HG03432 (cell line): ENCODE measurements around the gene STC2.
"Not testable (repeated sequence)": the region's sequence is repeated elsewhere in the genome, so short reads cannot be mapped to it uniquely, and the experiment has no call there.

ENCODE experiments used
- ATAC-seq: cut with Tn5 transposase; IDR thresholded peaks from one replicate; pipeline ENCODE4 v1.9.1; 2021; ENCODE audit warnings: mild to moderate bottlenecking, moderate library complexity; ENCODE audit not compliant: unreplicated experiment

Gene STC2, protein sequence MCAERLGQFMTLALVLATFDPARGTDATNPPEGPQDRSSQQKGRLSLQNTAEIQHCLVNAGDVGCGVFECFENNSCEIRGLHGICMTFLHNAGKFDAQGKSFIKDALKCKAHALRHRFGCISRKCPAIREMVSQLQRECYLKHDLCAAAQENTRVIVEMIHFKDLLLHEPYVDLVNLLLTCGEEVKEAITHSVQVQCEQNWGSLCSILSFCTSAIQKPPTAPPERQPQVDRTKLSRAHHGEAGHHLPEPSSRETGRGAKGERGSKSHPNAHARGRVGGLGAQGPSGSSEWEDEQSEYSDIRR

DNA sequence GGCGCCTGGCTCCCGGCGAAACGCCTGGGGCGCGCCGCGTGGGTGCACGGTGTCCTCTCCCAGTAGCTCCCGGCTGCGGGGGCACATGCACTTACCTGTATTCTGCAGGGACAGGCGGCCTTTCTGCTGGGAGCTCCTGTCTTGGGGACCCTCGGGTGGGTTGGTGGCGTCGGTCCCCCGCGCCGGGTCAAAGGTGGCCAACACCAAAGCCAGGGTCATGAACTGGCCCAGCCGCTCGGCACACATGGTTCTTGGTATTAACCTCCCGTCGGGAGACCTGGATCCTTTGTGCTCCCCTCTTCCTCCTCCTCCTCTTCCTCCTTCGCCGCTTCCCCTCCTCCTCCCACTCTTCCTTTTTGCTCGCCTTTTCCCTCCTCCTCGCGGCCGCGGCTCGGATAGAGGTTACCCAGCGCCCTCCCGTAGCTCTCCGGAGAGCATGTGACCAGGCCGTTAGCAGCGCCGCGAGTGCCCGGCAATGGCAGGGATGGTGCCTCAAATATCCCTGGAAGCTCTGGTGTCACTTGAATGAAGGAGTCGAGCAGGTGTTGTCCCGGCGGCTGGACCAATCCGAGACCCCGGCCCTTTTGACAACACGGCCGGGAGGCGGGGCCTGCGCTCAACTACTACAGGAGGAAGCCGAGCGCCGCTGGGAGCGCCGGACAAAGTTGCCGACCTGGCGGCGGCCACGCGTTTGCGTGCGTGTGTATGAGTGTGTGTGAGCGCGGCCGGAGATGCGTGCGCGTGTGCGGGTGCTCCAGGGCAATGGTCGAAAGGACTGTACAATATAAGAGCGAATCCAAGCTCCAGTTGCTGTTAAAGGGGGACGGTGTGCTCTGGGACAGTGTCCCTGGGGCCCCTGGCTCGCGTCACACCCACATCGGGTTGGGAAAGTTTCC lies at the start of gene STC2:
STC2 (minus strand) TSS at position 467 of the 896 bp plus-strand sequence; CDS start at position 246, 221 bp downstream.
- peak; percentile 61 for ATAC-seq

DNA sequence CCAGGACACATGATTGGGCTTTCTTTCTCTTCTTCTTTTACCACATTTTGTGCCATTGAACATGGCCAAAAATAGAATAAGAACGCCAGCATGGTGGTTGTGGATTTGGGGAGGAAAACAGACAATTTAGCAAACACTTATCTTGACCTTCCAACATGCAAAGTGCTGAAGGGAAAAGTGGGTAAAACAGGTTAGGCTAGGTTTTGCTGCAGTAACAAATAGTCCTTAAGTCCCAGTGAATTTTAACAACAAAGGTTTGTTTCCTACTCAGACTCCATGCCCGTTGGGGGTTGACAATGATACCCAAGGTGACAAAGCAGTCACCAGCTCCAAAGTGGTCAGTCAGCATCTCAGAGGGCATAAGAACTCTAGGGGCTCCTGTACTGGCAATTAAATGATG lies 43.2 kb upstream of the STC2 start:
- ATAC-seq = no peak

DNA sequence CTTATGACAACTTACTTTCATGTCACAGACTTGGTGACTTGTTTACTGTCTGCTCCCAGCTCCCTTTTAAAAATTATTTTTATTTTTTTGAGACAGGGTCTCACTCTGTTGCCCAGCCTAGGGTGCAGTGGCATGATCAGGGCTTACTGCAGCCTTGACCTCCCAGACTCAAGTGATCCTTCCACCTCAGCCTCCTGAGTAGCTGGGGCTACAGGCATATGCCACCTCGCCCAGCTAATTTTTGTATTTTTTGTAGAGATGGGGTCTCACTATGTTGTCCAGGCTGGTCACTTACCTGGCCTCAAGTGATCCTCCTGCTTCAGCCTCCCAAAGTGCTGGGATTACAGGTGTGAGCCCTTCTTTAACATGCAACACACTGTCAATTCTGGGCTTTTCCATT lies 35.2 kb upstream of the STC2 start:
- not testable (repeated sequence) for ATAC-seq

DNA sequence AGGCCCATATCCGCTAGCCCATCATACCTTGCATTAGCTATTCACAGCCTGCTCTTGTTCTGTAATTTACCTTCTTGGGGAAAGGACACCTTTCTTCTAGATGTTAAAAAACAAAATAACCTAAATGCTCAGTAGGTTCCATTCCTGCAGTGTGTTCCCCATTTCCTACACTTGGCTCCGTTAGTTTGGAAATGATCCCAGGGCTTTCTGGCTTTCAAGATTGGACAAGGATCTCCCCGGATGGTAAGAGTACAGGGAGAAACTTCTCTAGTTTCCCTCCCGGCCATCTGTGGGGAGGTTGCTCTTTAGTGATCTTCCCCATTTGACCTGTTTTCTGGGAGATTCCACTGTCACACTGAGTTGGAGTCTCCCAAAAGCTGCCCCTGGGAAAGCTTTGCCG lies 27.3 kb upstream of the STC2 start:
- ATAC-seq = no peak

DNA sequence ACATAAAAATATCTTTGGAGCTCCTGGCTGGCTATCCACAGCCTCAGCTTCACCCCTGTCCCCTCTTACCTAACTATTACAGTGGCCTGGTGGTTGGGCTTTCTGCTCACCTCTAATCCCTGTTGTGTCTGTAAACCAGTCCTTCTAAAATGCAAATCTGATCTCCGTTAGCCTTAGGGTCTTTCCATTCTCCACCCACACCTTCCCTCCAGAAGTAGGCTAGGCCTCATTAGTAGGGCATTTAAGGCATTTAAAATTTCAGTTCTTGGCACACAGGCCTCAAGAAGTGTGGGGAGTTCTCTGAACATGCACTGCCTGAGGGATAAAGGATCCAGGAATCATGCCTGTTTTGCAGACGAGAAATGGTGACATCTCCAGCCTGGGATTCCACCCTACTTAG lies 26.4 kb upstream of the STC2 start:
- ATAC-seq = no peak

DNA sequence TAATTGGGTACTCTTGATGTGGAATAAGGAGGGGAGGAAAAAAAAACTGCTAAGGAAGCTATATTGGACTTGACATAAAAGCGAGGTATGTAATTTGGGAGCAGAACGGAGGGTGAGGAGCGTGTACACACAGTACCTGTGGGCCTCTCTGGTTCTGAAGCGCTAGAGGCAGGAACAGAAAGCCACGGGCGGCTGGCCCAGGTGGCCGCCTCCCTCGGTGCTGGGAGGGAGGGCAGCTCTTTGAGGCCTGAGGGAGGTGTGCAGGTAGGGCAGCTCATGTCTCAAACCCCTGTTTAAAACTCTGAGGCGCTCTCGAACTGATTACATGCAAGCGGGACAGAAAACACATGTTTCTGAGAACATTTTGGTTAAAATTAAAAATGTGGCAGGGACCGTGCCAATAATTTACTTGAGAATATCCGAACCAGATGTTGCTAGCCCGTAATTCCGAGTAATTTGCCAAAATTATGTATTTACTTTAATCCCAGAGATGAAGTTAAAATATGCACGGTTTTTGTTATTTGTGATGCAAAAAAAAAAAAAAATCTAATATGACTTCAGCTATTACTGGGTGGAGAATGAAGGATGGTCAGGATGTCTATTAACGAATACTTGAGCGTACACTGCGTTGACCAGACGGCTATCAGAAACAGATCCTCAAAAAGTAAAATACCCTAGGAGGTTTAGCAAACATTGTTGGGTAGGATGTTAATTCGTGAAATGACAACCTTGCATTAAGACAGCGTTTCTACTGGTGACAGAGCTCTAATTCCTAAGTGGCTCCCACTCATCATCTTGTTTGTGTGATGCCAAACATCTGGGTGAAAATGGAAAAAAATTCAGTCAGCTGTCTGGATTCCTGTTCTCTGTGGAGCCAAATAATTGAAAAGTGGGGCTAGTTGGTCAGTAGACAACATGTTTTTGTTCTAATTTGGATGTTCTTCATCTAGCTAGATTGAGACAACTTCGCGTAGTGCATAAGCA lies 24.4 kb upstream of the STC2 start:
- ATAC-seq = no peak

DNA sequence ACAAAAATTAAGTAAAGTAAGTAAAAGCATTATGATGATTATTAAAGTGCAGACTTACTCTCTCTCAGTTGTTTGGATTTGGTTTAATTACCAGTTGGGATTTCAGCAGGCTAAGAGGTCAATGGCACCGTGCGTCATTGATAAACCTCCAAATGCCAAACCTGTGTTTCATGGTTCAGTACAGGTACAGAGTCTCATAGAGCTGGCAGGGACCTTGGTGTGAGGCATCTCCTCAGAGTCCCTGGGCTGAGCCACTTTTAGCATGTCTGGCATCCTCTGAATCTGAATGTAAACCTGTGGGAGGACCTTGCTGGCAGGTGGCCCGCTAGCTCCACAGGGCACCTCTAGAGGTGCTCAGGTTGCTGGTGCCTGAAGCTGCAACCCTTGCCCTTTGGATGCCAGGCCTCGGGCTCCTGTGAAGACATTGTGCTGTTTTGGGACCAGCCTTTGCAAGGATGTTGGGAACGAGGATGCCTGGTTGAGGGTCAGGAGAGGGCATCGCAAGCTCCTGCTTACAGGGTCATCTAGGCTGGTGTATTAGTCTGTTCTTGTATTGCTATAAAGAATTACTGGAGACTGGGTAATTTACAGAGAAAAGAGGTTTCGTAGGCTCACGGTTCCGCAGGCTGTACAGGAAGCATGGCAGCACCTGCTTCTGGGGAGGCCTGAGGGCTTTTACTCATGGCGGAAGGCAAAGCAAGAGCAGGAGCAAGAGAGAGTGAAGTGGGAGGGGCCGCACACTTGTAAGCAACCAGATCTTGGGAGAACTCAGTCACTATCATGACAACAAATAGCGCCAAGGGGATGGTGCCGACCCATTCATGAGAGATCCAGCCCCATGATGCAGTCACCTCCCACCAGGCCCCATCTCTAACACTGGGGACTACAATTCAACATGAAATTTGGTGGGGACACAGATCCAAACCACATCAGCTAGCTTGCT lies 14.9 kb upstream of the STC2 start:
- no peak for ATAC-seq

DNA sequence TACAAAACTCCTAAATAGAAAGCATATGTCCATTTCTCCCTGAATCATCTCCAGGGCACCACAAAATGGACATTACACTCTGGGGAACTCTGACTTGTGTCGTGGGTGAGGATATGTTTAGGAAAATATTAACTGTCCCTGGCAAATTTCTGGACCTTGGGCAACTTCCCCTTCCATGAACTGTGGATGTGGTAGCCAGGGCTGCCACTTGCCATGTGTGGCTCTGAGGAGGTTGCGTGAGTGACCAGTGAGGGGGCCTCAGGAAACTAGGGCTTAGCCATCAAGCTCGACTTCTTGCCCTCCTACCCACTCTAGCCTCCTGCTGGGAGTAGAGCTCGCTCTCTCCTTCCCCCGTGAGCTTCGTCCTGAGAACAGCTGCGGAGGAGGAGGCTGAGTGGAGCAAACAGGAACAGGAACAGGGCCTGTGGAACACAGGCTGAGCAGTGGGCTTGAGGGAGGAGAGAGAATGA lies 13.8 kb upstream of the STC2 start:
- ATAC-seq = no peak

DNA sequence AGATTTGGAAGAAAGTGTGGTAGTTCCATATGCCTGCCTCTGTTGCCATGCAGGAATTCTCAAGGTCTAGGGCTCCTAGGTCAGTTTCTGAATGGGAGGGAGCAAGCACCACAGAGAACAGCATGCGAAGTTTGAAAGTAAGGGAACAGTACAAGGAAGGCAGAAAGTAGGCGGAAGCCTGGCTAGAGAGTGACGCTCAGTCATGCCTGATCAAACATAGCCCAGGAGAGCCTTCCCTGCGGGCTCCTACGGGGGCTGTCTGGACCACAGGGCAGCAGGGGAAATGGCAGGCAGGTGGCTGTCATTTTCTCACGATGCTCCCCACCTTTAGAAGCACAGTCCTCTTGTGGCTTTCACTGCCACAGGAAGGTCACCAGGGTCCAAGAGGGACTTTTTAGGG lies 12.8 kb upstream of the STC2 start:
- no peak for ATAC-seq

DNA sequence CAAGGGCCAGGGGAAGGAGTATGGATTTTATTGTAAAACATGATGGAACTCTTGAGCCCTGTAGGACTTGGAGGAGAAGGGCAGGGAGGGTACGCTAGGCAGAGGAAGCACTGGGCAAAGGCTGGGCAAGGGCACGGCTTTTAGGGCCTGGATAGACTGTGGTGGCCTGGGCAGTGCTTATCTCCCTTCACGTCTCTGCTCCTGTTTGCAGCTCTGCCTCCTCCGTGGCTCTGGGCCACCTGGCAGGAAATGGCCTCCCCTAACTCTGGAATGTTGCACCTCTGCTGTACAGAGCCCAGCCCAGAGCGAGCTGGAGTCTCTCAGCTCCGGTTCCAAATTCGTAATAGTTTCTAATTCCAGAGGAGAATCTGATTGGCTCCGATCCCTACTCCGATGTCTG lies 12.2 kb upstream of the STC2 start:
- no peak for ATAC-seq

DNA sequence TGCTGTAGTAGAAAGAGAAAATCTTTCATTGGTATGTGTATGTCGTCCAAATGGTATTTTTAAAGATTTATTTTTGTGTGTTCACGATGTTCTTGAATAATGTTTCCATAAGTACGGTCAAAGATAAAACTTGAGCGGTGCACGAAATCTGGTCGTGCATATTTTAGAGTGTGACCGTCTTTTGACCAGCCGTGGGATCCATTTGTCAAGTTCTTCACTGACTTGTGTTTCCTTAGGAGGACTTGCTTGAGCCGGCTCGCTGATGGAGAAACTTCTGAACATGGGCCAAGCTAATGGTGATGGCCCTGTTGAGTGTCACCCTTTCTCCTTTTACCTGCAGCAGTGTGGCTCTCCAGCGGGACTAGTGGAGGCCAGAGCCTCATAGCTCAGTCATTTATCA lies 11.1 kb upstream of the STC2 start:
- ATAC-seq = no peak

DNA sequence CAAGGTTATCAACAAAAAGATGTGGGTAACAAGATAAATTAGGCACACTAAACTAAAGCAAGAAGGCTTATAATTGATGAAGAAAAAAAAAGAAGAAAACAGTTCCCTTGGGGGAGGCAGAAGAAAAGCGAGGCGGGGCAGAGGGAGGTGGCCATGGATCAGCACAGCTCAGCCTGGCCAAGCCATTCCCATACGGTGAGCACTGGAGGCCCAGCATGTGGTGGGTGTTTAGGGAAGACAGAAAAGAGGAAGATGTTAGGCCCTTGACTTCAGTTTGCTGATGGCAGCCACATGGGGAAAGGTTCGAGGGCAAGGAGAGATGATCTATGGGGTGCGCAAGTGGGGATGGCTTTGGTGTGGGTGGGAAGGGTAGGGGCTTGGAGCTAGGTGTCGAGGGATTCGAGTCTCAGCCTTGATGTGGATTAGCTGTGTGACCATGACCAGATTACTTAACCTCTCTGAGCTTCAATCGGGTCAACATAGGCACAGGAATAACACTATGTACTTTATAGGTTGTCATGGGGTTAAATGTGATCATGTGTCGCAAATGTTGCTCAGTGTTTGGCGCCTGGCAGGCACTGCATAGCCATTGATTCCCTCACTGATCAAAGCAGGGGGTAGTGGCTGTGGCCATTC lies 10.3 kb upstream of the STC2 start:
- ATAC-seq = no peak

DNA sequence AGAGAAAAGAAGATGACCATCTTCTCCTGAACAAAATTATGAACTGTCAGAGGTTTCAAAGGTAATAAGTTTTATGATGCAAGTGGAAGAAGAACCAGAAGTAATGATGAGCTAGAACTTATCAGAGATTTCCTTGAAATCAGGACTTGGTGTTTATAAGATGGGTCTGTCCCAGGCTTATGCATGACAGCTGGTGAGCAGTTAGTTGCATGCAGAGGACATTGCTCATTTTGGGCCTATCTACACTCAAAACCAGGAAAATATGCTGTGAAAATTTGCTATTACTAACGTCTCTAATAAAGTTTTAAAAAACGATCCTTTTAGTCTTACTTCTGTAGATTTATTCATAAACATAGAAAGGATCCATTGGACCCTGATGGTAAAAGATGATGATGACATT lies 6.6 kb upstream of the STC2 start:
- no peak for ATAC-seq

DNA sequence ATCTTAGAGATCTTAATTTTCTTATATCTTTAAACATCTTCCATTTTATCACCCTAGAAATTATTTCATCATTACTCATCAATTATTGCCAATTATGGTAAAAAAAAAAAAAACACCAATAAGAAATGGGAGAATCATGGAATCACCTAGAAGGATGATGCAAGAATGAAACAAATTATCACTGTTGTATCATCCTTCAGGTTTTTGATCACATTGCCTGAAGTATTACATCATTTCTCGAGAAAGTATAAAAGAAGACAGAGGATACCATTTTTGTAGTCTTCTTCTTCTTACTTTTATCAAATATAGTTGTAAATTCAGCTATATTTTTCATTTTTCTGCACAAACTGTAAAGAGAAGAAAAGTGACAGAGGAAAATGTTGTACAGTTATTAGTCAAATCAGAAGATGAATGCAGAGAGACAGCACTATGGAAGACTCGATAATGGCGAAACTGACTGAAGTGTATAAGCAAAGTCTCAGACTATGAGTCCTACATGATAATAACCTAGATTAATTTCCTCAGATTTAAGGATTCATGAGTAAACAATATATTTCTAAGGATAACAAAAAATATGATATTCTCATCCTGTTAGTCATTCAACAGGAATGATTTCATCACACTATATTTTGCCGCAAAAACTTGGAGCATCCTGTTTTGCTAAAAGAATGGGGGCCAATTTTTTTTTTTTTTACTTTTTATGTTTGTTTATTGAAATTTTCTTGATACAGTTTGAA lies 5.9 kb upstream of the STC2 start:
- ATAC-seq = no peak

DNA sequence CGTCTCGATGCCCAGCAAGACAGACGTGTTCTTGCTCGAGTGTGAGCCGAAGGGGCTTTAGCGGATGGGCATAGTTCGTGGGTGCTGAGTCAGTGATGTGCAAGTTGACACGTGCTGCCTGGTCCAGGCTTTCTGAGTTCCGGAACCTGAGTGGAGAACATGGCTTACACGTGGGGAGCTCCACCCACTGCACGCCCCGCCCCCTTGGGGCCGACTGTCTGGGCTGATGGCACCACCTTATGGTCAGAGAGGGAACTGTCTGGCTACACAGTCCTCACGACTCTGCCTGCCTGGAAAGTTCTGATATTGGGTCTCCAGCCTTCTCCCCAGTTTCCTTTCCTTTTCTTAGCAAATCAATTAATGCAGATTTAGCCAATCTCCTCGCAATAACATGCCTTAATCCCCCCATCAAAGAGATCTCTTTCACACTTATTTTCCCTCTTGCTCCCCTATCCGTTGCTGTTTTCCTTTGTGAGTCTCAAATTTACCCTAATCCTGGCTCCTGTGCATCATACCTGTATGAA lies 3.8 kb upstream of the STC2 start:
- ATAC-seq = peak; percentile 51

DNA sequence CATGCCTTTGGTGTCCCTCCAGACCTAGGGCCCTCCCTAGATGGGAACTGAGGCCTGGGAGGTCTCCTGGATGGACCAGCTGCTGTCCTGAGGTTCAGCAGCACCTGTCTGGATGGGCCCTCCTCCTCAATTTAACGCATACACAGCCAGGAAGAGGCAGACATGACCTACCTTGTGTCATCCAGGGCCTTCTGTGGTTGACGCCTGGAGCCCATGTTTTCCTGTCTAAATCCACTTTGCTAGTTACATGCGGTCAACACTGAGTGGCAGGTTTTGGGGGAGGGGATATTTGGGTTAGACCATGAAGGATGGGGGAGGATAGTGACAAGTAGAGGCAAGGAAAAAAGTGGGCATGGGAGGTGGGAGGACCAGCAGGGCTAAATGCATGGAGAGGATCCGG lies 3.1 kb upstream of the STC2 start:
- ATAC-seq = no peak

DNA sequence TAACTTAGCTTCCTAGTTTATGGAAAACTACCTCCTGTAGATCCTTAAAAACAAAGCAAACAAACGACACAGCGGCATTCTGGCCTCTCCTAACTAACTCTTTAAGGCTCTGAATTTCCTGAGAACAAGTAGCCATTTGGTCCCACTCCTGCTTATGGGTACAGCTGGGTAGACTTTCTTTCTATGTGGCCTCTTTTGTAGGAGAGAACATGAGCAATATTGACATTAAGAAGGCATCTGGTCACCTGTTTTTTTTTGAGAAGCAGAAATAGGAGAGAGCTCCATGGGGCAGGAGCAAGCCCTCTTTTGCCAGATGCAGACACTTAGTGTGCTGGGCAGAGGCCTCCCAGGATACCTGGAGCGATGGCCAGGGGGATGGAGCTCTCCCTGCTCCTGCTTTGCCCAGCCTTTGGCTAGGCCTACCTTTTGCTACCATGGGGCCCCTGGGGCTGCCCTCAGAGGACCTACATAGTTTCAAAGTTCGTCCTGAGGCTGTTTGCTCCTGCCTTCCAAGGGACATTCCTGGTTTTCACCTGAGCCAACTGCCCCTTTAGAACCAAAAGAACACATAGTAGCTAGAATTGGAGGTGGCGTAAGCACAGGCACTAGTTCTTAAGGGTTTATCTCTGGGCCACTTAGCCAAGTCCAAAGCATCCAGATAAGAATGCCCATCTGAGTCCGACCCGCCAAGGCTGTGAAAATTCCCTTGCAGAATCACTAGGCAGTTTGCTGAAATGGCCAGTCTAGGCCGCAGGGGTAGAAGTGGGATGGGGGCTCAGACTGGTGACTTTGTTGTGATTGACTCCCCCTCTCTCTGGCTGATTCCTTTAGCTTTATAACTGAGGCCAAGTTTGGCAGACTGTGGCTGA lies 2.4 kb upstream of the STC2 start:
- ATAC-seq = no peak
